ENCODE measurements around the gene TBL3. TPM values are rescaled to one million over a fixed set of nuclear protein-coding genes. Genes with fewer than 3 reads are reported as not detected.
A peak's percentile ranks its signal among the peaks of the same experiment; 100 is the strongest.

Gene TBL3
- total and polyA plus RNA-seq, 2 of the 8 experiments (the other 6 are each of a cell fraction or from before 2014, with no cell fraction given) = 65.8 to 137 TPM

- TF ChIP-seq CHD7 (IDR thresholded peaks at IDR 0.05; ENCODE audit: insufficient replicate concordance, low read length) (no peak), CEBPB (IDR thresholded peaks at IDR 0.05; ENCODE audit: low read depth, low read length) (no peak), TCF12 (IDR thresholded peaks at IDR 0.05; ENCODE audit: low read depth, low read length) (no peak), MAFK (IDR thresholded peaks at IDR 0.05; ENCODE audit: low read depth, low read length) (no peak), EP300 (IDR thresholded peaks at IDR 0.05; ENCODE audit: borderline replicate concordance in 1 of 2, low read depth in 2 of 2, low read length in 2 of 2) (no peak), KDM4A (IDR thresholded peaks at IDR 0.05; ENCODE audit: low read depth, low read length, severe bottlenecking) (peak; percentile 96), EGR1 (IDR thresholded peaks at IDR 0.05; ENCODE audit: borderline replicate concordance, low read depth, low read length) (no peak), SRF (IDR thresholded peaks at IDR 0.05; ENCODE audit: low read depth, low read length) (no peak), SP2 (IDR thresholded peaks at IDR 0.05; ENCODE audit: low read length) (no peak)
- TF ChIP-seq, protein P1, sequence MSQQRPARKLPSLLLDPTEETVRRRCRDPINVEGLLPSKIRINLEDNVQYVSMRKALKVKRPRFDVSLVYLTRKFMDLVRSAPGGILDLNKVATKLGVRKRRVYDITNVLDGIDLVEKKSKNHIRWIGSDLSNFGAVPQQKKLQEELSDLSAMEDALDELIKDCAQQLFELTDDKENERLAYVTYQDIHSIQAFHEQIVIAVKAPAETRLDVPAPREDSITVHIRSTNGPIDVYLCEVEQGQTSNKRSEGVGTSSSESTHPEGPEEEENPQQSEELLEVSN (IDR thresholded peaks at IDR 0.05) = peak; percentile 94
Measured at GRCh38 chr16:1991948-1992703, 20.3 kb downstream of the TBL3 start (continued).

Measured in H1 (cell line).